ENCODE results near the gene BEST2. TPM values are rescaled to one million over a fixed set of nuclear protein-coding genes. Genes with fewer than 3 reads are reported as not detected.

BEST2 gene
- total and polyA plus RNA-seq, 2 of the 4 experiments (the other 2 are of a cell fraction), result not detected

DNA sequence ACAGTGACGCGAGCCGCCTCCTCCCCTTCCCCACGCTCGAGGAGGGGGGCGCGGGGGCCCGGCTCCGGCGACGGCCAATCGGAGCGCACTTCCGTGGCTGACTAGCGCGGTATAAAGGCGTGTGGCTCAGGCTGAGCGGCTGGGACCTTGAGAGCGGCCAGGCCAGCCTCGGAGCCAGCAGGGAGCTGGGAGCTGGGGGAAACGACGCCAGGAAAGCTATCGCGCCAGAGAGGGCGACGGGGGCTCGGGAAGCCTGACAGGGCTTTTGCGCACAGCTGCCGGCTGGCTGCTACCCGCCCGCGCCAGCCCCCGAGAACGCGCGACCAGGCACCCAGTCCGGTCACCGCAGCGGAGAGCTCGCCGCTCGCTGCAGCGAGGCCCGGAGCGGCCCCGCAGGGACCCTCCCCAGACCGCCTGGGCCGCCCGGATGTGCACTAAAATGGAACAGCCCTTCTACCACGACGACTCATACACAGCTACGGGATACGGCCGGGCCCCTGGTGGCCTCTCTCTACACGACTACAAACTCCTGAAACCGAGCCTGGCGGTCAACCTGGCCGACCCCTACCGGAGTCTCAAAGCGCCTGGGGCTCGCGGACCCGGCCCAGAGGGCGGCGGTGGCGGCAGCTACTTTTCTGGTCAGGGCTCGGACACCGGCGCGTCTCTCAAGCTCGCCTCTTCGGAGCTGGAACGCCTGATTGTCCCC, 39.9 kb downstream of the BEST2 start, which contains the start of gene JUNB:
Gene JUNB, plus strand, starts transcription at position 142 of the 706 bp plus-strand sequence. Its CDS starts 286 bp downstream, at position 428.
- in situ Hi-C loops (cut with MboI; ENCODE audit: low sequenced_read_pairs), result loop anchor here (25.0 kb wide), 1 partner anchor 1046 kb away; no protein-coding TSS in a partner anchor
- TSS peak; percentile 85 for BruUV-seq (replicated peaks)

More for the DNA sequence above, 39.9 kb downstream of the BEST2 start, which contains the start of gene JUNB:
- H3K56ac ChIP-seq (ENCODE audit: extremely low read depth, insufficient read depth, low read length), result peak within 1 kb of the TSS; percentile 89
- dilution Hi-C loops (cut with HindIII; ENCODE audit: low sequenced_read_pairs, unreplicated experiment), result no loop called here
- peak within 1 kb of the TSS; percentile 85 for H2AK5ac ChIP-seq (ENCODE audit: low read depth, low read length)
- 0% methylated on average over 51 of the region's 73 CpGs; no CpG with 5 or more reads in 1 of the 2 experiments for WGBS, 2 experiments (ENCODE audit: extremely low coverage in 2 of 2, insufficient read length in 1 of 2)
- ChIA-PET POLR2A (ENCODE audit: unreplicated experiment) (interaction anchor here (0.6 to 2.4 kb wide), 5 partner anchors 9 to 358 kb away, joined by 3 to 11 read pairs (median 3); partner anchors contain the start of genes IER2 and STX10), CTCF (interaction anchor here (1.1 to 3.0 kb wide), 3 partner anchors 14 to 27 kb away, joined by 3 to 14 read pairs (median 11); no protein-coding TSS in a partner anchor)
- ATAC-seq (ENCODE audit: low read depth), result peak; percentile 49
- H2AK9ac ChIP-seq (replicated peaks; ENCODE audit: low read depth, low read length, poor library complexity), result peak within 1 kb of the TSS; percentile 97
- peak within 1 kb of the TSS; percentile 67 for H2BK120ac ChIP-seq (ENCODE audit: low read depth, low read length)
- H3K79me1 ChIP-seq (ENCODE audit: low read depth in 1 of 2, low read length in 2 of 2), result peaks cover 0 to 39% of the 10 kb centered on the region in 2 experiments; a peak in 2 of 4 replicates
- H3K9ac ChIP-seq (ENCODE audit: low read depth, low read length), result peak within 1 kb of the TSS; percentile 80
- TF ChIP-seq FOS (IDR thresholded peaks at IDR 0.05; ENCODE audit: low read depth, low read length) (peak; percentile 16; the same call in 1 of the 2 replicates), CHD1 (IDR thresholded peaks at IDR 0.05; ENCODE audit: low read depth, low read length) (peak; percentile 99), BHLHE40 (IDR thresholded peaks at IDR 0.05; ENCODE audit: low read depth, low read length) (no peak), NFE2L2 (IDR thresholded peaks at IDR 0.05; ENCODE audit: low read depth, low read length) (peak; percentile 61), RCOR1 (IDR thresholded peaks at IDR 0.05; ENCODE audit: insufficient replicate concordance, low read length) (no peak), POLR2A (IDR thresholded peaks at IDR 0.05; ENCODE audit: low read depth, low read length) (peak; percentile 99), MAZ (IDR thresholded peaks at IDR 0.05; ENCODE audit: borderline replicate concordance, low read depth, low read length) (peak; percentile 97)
- TF ChIP-seq, protein P1, sequence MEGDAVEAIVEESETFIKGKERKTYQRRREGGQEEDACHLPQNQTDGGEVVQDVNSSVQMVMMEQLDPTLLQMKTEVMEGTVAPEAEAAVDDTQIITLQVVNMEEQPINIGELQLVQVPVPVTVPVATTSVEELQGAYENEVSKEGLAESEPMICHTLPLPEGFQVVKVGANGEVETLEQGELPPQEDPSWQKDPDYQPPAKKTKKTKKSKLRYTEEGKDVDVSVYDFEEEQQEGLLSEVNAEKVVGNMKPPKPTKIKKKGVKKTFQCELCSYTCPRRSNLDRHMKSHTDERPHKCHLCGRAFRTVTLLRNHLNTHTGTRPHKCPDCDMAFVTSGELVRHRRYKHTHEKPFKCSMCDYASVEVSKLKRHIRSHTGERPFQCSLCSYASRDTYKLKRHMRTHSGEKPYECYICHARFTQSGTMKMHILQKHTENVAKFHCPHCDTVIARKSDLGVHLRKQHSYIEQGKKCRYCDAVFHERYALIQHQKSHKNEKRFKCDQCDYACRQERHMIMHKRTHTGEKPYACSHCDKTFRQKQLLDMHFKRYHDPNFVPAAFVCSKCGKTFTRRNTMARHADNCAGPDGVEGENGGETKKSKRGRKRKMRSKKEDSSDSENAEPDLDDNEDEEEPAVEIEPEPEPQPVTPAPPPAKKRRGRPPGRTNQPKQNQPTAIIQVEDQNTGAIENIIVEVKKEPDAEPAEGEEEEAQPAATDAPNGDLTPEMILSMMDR (conservative IDR thresholded peaks at IDR 0.05; ENCODE audit: low read depth, low read length), result no peak
- H2BK5ac ChIP-seq (ENCODE audit: low read depth, low read length, poor library complexity, severe bottlenecking), result peak within 1 kb of the TSS; percentile 92
- DNase-seq, result peak; percentile 96
- H2BK20ac ChIP-seq (ENCODE audit: low read depth, low read length), result peak within 1 kb of the TSS; percentile 63
- intact Hi-C loops (cut with micrococcal nuclease), result loop anchor here (1.0 kb wide), 1 partner anchor 14 kb away; no protein-coding TSS in a partner anchor
- no peaks in the 10 kb centered on the region for H3K36me3 ChIP-seq (ENCODE audit: control insufficient read depth, insufficient read depth, low read length)
- peak within 1 kb of the TSS; percentile 44 for H4K5ac ChIP-seq (ENCODE audit: low read depth, low read length)
- H3K9me3 ChIP-seq (ENCODE audit: control insufficient read depth, insufficient read depth, low read length), result no peaks in the 10 kb centered on the region
- H3K23ac ChIP-seq (ENCODE audit: low read depth, low read length), result peak within 1 kb of the TSS; percentile 98
- peak within 1 kb of the TSS; percentile 97 for H3K4me3 ChIP-seq (ENCODE audit: insufficient read depth, low read depth, low read length)
- peaks cover 20% of the 10 kb centered on the region for H4K20me1 ChIP-seq (ENCODE audit: insufficient read depth, low read length)
- H2AFZ ChIP-seq (replicated peaks; ENCODE audit: low read length, poor library complexity), result peak within 1 kb of the TSS; percentile 81
- H3K9me1 ChIP-seq (ENCODE audit: insufficient read depth, low read length), result no peaks in the 10 kb centered on the region; the same call in none of the 2 replicates
- peak within 1 kb of the TSS; percentile 97 for H3K4ac ChIP-seq (ENCODE audit: low read depth, low read length)
- peaks cover 19% of the 10 kb centered on the region for H3K4me1 ChIP-seq (ENCODE audit: control insufficient read depth, insufficient read depth, low read length)
- peak within 1 kb of the TSS; percentile 95 for H3K14ac ChIP-seq (replicated peaks; ENCODE audit: low read depth, low read length)
- peak within 1 kb of the TSS; percentile 88 for H3K4me2 ChIP-seq (ENCODE audit: low read depth, low read length)
- peak within 1 kb of the TSS; percentile 91 for H4K91ac ChIP-seq (ENCODE audit: insufficient read depth, low read depth, low read length)
- H4K8ac ChIP-seq (ENCODE audit: low read depth in 2 of 2, low read length in 2 of 2), result peak within 1 kb of the TSS; percentile 45 to 92
- peak within 1 kb of the TSS; percentile 64 for H3K18ac ChIP-seq (ENCODE audit: low read depth, low read length)
- peak within 1 kb of the TSS; percentile 87; the same call in 1 of the 3 replicates for H2BK15ac ChIP-seq (ENCODE audit: low read depth, low read length)
- H3K27me3 ChIP-seq (ENCODE audit: control insufficient read depth, insufficient read depth, low read length), result no peaks in the 10 kb centered on the region
- peak within 1 kb of the TSS; percentile 89 for H3K27ac ChIP-seq (ENCODE audit: insufficient read depth, low read length)
